ENCODE data around the gene RTN4RL2. TPM values are rescaled to one million over a fixed set of nuclear protein-coding genes. Genes with fewer than 3 reads are reported as not detected.

RTN4RL2 gene
- total and polyA plus RNA-seq, 4 donors, result 0.20 to 4.3 (median 1.1) TPM; not detected in 1

DNA sequence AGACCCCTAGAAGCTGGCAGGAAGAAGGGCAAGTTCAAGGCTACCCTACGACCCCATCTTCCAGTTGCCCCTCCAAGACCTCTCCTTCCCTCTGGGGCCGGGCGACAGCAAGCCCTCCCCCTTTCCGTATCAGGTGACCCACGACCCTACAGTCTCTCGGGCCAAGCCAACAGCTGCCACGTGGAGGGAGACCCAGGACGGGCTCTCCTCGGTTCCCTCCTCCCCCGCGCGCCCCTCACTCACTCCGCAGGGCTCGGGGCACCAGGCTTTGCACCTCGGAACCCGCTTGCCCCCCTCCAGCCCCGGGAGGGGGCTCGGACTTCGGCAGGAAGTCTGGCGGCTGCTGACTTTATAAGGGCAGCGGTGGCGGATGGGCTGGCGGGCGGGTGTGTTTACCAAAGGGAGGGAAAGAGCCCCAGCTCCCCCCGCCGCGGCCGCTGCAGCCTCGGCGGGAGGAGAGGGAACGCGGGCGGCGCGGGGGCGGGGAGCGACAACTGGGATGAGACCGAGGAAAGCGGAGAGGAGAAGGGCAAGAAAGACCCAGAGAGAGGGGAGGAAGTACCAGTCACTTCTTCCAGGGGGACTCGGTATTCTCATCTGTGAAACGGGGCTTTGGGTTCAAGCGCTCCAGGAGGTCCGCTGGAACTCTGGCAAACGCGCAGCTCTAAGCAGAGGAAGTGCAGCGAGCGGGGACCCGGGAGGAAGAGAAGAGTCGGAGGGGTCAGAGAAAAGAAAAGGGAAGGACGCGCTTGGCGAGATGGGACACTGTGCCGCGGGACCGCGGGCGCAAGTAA lies 54.4 kb downstream of the RTN4RL2 start:
- Histone ChIP-seq H3K4me1 (ENCODE audit: control insufficient read depth in 1 of 2, insufficient read depth in 2 of 2, low read length in 2 of 2) (no peaks in the 10 kb centered on the region), H3K27me3 (ENCODE audit: control insufficient read depth in 1 of 2, insufficient read depth in 2 of 2, low read length in 1 of 2) (no peaks in the 10 kb centered on the region), H3K36me3 (ENCODE audit: control insufficient read depth in 1 of 2, insufficient read depth in 2 of 2, low read length in 1 of 2) (no peaks in the 10 kb centered on the region), H3K9me3 (ENCODE audit: control insufficient read depth, low read length) (no peaks in the 10 kb centered on the region), H3K27ac (ENCODE audit: low read depth in 1 of 2, low read length in 2 of 2) (peak overlapping the region in 1 of 2 donors; percentile 3), H3K4me3 (ENCODE audit: low read length in 2 of 2) (peak overlapping the region; percentile 68 to 73)
- intact Hi-C loops (cut with DNase I), result no loop called here
- ATAC-seq (ENCODE audit: low FRiP score), result peak; percentile 86
- DNase-seq, result peak; percentile 77 to 89
- WGBS, 2 donors, result 0 to 1% methylated on average over 47 to 57 of the region's 57 CpGs

DNA sequence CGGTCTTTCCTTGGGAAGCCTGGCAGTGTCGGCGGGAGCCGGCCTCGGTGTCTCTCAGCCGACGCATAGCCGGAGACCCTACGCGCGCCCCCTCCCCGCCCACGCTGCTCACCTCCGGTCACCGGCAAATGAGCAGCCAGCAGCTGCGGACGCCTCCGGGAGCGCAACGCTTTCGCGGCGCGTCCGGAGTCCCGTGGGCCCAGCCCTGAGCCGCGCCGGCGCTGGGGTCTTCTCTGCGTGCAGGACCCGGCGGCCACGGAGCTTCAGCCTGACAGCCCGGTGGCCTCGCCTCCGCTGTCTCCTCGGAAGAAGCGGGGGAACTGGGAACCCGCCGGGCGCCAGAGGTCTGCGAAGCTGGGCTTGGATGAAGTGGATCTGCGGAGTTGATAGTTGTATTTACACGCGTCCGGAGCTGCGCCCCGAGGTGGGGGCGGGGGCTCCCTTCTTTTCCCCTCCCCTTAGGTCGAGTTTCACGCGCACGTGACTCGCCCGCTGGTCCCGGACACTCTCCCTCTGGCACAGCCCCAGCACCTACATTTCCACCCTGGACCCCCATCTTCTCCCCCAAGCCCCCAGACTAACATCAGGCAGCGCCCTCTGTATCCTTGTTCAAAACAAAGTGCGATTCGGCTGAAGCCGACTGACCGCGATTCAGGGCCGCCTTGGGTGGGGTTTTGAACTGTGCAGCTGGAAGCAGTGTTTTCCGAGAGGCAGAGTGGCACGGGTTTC lies 55.2 kb downstream of the RTN4RL2 start, which contains the start of gene SLC43A1:
SLC43A1 (minus strand) TSS at position 371 of the 729 bp plus-strand sequence. CDS start 1,591 bp downstream, outside the sequence.
- ATAC-seq (ENCODE audit: low FRiP score) (peak; percentile 84), DNase-seq (peak; percentile 75 to 87)
- intact Hi-C loops (cut with DNase I), result no loop called here
- Histone ChIP-seq H3K4me3 (ENCODE audit: low read length in 2 of 2) (peak within 1 kb of the TSS; percentile 68 to 73), H3K9me3 (ENCODE audit: control insufficient read depth, low read length) (no peaks in the 10 kb centered on the region), H3K27me3 (ENCODE audit: control insufficient read depth in 1 of 2, insufficient read depth in 2 of 2, low read length in 1 of 2) (no peaks in the 10 kb centered on the region), H3K27ac (ENCODE audit: low read depth in 1 of 2, low read length in 2 of 2) (peak within 1 kb of the TSS in 1 of 2 donors; percentile 3), H3K4me1 (ENCODE audit: control insufficient read depth in 1 of 2, insufficient read depth in 2 of 2, low read length in 2 of 2) (no peaks in the 10 kb centered on the region), H3K36me3 (ENCODE audit: control insufficient read depth in 1 of 2, insufficient read depth in 2 of 2, low read length in 1 of 2) (no peaks in the 10 kb centered on the region)
- 0% methylated on average over 52 to 66 of the region's 66 CpGs for WGBS, 2 donors

DNA sequence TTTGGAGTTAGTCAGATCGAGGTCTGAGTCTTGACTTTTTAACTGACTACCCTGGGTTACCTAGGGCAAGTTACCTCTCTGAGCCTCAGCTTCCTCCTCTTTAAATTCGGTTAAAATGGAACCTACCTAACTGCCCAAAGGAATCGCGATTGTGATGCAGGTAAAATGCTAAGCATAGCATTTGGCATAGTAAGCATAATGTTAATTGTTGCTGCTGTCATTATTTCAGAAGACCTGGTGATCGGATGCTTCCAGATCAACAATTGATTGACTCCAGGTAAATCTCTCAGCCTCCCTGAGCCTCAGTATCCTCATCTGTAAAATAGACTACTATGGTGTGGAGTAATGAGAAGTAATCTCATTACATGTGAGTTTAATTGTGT lies 55.7 kb downstream of the RTN4RL2 start:
- no peak for ATAC-seq (ENCODE audit: low FRiP score)
- H3K4me3 ChIP-seq (ENCODE audit: low read length in 2 of 2), result peak overlapping the region; percentile 68 to 73
- DNase-seq, result no peak
- H3K9me3 ChIP-seq (ENCODE audit: control insufficient read depth, low read length), result no peaks in the 10 kb centered on the region
- no peak overlapping the region for H3K27ac ChIP-seq (ENCODE audit: low read depth in 1 of 2, low read length in 2 of 2)
- H3K27me3 ChIP-seq (ENCODE audit: control insufficient read depth in 1 of 2, insufficient read depth in 2 of 2, low read length in 1 of 2), result no peaks in the 10 kb centered on the region
- intact Hi-C loops (cut with DNase I), result no loop called here
- H3K36me3 ChIP-seq (ENCODE audit: control insufficient read depth in 1 of 2, insufficient read depth in 2 of 2, low read length in 1 of 2), result no peaks in the 10 kb centered on the region
- whole genome bisulfite sequencing, 2 donors, result 28 to 30% methylated on average over 5 of the region's 5 CpGs
- no peaks in the 10 kb centered on the region for H3K4me1 ChIP-seq (ENCODE audit: control insufficient read depth in 1 of 2, insufficient read depth in 2 of 2, low read length in 2 of 2)

DNA sequence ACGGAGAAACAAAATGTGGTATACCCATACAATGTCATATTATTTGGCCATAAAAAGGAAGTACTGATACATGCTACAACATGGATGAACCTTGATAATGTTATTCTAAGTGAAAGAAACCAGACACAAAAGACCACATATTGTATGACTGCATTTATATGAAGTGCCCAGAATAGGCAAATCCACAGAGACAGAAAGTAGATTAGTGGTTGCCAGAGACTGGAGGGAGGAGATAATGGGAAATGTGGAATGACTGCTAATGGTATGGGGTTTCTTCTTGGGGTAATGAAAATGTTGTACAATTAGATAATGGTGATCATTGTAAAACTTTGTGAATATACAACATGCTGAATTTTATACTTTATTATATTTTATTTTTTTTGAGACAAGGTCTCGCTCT lies 60.8 kb downstream of the RTN4RL2 start:
- no peaks in the 10 kb centered on the region for H3K4me1 ChIP-seq (ENCODE audit: control insufficient read depth in 1 of 2, insufficient read depth in 2 of 2, low read length in 2 of 2)
- DNase-seq (no peak), ATAC-seq (ENCODE audit: low FRiP score) (no peak)
- H3K27ac ChIP-seq (ENCODE audit: low read depth in 1 of 2, low read length in 2 of 2), result no peak overlapping the region
- H3K27me3 ChIP-seq (ENCODE audit: control insufficient read depth in 1 of 2, insufficient read depth in 2 of 2, low read length in 1 of 2), result no peaks in the 10 kb centered on the region
- H3K4me3 ChIP-seq (ENCODE audit: low read length in 2 of 2), result no peak overlapping the region
- no peaks in the 10 kb centered on the region for H3K9me3 ChIP-seq (ENCODE audit: control insufficient read depth, low read length)
- no peaks in the 10 kb centered on the region for H3K36me3 ChIP-seq (ENCODE audit: control insufficient read depth in 1 of 2, insufficient read depth in 2 of 2, low read length in 1 of 2)
- intact Hi-C loops (cut with DNase I), result no loop called here
- 92 to 95% methylated on average over 2 of the region's 2 CpGs for WGBS, 2 donors

DNA sequence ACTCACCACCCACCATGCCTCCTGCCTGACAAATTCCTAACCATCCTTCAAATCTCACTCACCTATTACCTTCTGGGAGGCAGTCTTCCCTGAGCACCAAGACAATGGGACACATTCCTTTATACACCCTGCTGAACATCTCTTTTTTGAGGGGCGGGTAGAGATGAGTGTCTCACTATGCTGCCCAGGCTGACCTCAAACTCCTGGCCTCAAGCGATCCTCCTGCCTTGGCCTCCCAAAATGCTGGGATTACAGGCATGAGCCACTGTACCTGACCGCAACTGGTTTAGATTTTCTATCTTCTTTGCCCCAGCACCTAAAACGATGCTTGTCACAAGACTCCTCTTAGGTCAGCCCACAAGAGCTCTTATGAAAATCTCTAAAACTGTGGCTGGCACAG lies 63.1 kb downstream of the RTN4RL2 start:
- WGBS, 2 donors, result 92 to 94% methylated on average over 4 of the region's 4 CpGs
- Histone ChIP-seq H3K4me3 (ENCODE audit: low read length in 2 of 2) (no peak overlapping the region), H3K27ac (ENCODE audit: low read depth in 1 of 2, low read length in 2 of 2) (no peak overlapping the region), H3K27me3 (ENCODE audit: control insufficient read depth in 1 of 2, insufficient read depth in 2 of 2, low read length in 1 of 2) (no peaks in the 10 kb centered on the region), H3K36me3 (ENCODE audit: control insufficient read depth in 1 of 2, insufficient read depth in 2 of 2, low read length in 1 of 2) (no peaks in the 10 kb centered on the region), H3K4me1 (ENCODE audit: control insufficient read depth in 1 of 2, insufficient read depth in 2 of 2, low read length in 2 of 2) (no peaks in the 10 kb centered on the region), H3K9me3 (ENCODE audit: control insufficient read depth, low read length) (no peaks in the 10 kb centered on the region)
- peak in 1 of 2 donors; percentile 5 for DNase-seq
- no peak for ATAC-seq (ENCODE audit: low FRiP score)
- intact Hi-C loops (cut with DNase I), result no loop called here

Other genes starting within 250 kb of the RTN4RL2 start
- 10 to 100 TPM; 17.8 to 27.7 TPM for gene APLNR, start 223.3 kb upstream of the RTN4RL2 start, total RNA-seq
- gene APLNR, start 223.3 kb upstream of the RTN4RL2 start, polyA plus RNA-seq, result under 1 TPM in 1 of 2 donors, not detected in 1; 0.23 TPM
- gene TNKS1BP1, start 135.6 kb upstream of the RTN4RL2 start, total RNA-seq, result 100 to 1,000 TPM; 169 to 184 TPM
- gene TNKS1BP1, start 135.6 kb upstream of the RTN4RL2 start, polyA plus RNA-seq, result 100 to 1,000 TPM in 1 of 2 donors, 10 to 100 TPM in 1; 35.2 to 161 TPM
- gene SSRP1, start 124.6 kb upstream of the RTN4RL2 start, total RNA-seq, result 10 to 100 TPM; 43.2 to 48.7 TPM
- gene SSRP1, start 124.6 kb upstream of the RTN4RL2 start, polyA plus RNA-seq, result 10 to 100 TPM; 37.8 to 44.9 TPM
- not detected for gene P2RX3, start 122.2 kb upstream of the RTN4RL2 start, total RNA-seq
- not detected for gene P2RX3, start 122.2 kb upstream of the RTN4RL2 start, polyA plus RNA-seq
- not detected for gene PRG3, start 79.4 kb upstream of the RTN4RL2 start, total RNA-seq
- not detected for gene PRG3, start 79.4 kb upstream of the RTN4RL2 start, polyA plus RNA-seq
- under 1 TPM; 0.39 to 0.84 TPM for gene PRG2, start 69.9 kb upstream of the RTN4RL2 start, total RNA-seq
- under 1 TPM in 1 of 2 donors, not detected in 1; 0.15 TPM for gene PRG2, start 69.9 kb upstream of the RTN4RL2 start, polyA plus RNA-seq
- 10 to 100 TPM; 59.7 to 97.8 TPM for gene SLC43A3, start 33.4 kb upstream of the RTN4RL2 start, total RNA-seq
- gene SLC43A3, start 33.4 kb upstream of the RTN4RL2 start, polyA plus RNA-seq, result 10 to 100 TPM; 28.0 to 30.4 TPM
- gene SLC43A1, start 55.2 kb downstream of the RTN4RL2 start, total RNA-seq, result 10 to 100 TPM in 1 of 2 donors, 1 to 10 TPM in 1; 7.6 to 15.8 TPM
- gene SLC43A1, start 55.2 kb downstream of the RTN4RL2 start, polyA plus RNA-seq, result 10 to 100 TPM in 1 of 2 donors, 1 to 10 TPM in 1; 8.6 to 19.6 TPM
- 10 to 100 TPM; 30.8 to 40.0 TPM for gene TIMM10, start 70.2 kb downstream of the RTN4RL2 start, total RNA-seq
- 10 to 100 TPM; 34.7 to 71.1 TPM for gene TIMM10, start 70.2 kb downstream of the RTN4RL2 start, polyA plus RNA-seq
- gene SMTNL1, start 77.1 kb downstream of the RTN4RL2 start, total RNA-seq, result not detected
- not detected for gene SMTNL1, start 77.1 kb downstream of the RTN4RL2 start, polyA plus RNA-seq
- 10 to 100 TPM; 42.0 to 68.9 TPM for gene UBE2L6, start 107.1 kb downstream of the RTN4RL2 start, total RNA-seq
- gene UBE2L6, start 107.1 kb downstream of the RTN4RL2 start, polyA plus RNA-seq, result 10 to 100 TPM; 44.8 to 45.2 TPM
- 1,000 to 10,000 TPM in 1 of 2 donors, 100 to 1,000 TPM in 1; 723 to 1,015 TPM for gene SERPING1, start 137.2 kb downstream of the RTN4RL2 start, total RNA-seq
- gene SERPING1, start 137.2 kb downstream of the RTN4RL2 start, polyA plus RNA-seq, result 100 to 1,000 TPM; 473 to 867 TPM
- gene YPEL4, start 189.4 kb downstream of the RTN4RL2 start, total RNA-seq, result 1 to 10 TPM in 1 of 2 donors, under 1 TPM in 1; 0.97 to 1.8 TPM
- 1 to 10 TPM; 3.0 to 6.2 TPM for gene YPEL4, start 189.4 kb downstream of the RTN4RL2 start, polyA plus RNA-seq
- 10 to 100 TPM; 10.0 to 10.6 TPM for gene CLP1, start 197.2 kb downstream of the RTN4RL2 start, total RNA-seq
- 10 to 100 TPM in 1 of 2 donors, 1 to 10 TPM in 1; 6.7 to 10.8 TPM for gene CLP1, start 197.2 kb downstream of the RTN4RL2 start, polyA plus RNA-seq
- 10 to 100 TPM; 47.9 to 51.0 TPM for gene ZDHHC5, start 207.6 kb downstream of the RTN4RL2 start, total RNA-seq
- gene ZDHHC5, start 207.6 kb downstream of the RTN4RL2 start, polyA plus RNA-seq, result 10 to 100 TPM; 11.3 to 17.6 TPM